Measurements from ENCODE around the gene FREM3.

The FREM3 gene

GRCh38 chr4:143658336-143658735 is 42.1 kb downstream of the FREM3 start:
- DNase-seq, result no peak

GRCh38 chr4:143654571-143654970 is 45.9 kb downstream of the FREM3 start:
- DNase-seq, result no peak

GRCh38 chr4:143653031-143653430 is 47.4 kb downstream of the FREM3 start:
- DNase-seq, result no peak

- no peak for DNase-seq
Measured at GRCh38 chr4:143643399-143643798, 57.1 kb downstream of the FREM3 start.

GRCh38 chr4:143642611-143643010 is 57.9 kb downstream of the FREM3 start:
- no peak for DNase-seq

- DNase-seq, result no peak
Measured at GRCh38 chr4:143641361-143641760, 59.1 kb downstream of the FREM3 start.

GRCh38 chr4:143634763-143635162 is 65.7 kb downstream of the FREM3 start:
- DNase-seq, result no peak

- no peak for DNase-seq
Measured at GRCh38 chr4:143633833-143634232, 66.6 kb downstream of the FREM3 start.

- DNase-seq, result no peak
Measured at GRCh38 chr4:143626134-143626911, 74.2 kb downstream of the FREM3 start.

- DNase-seq, result no peak
Measured at GRCh38 chr4:143625632-143626031, 74.8 kb downstream of the FREM3 start.

GRCh38 chr4:143623896-143624295 is 76.6 kb downstream of the FREM3 start:
- DNase-seq, result no peak

- DNase-seq, result no peak
Measured at GRCh38 chr4:143618811-143619210, 81.7 kb downstream of the FREM3 start.

GRCh38 chr4:143617994-143618679 is 82.3 kb downstream of the FREM3 start:
- no peak for DNase-seq

GRCh38 chr4:143616771-143617170 is 83.7 kb downstream of the FREM3 start:
- no peak for DNase-seq

GRCh38 chr4:143609492-143609891 is 91.0 kb downstream of the FREM3 start:
- DNase-seq, result no peak

GRCh38 chr4:143606480-143606879 is 94.0 kb downstream of the FREM3 start:
- no peak for DNase-seq

- DNase-seq, result no peak
Measured at GRCh38 chr4:143599827-143600226, 100.6 kb downstream of the FREM3 start.

- DNase-seq, result no peak
Measured at GRCh38 chr4:143598816-143599215, 101.7 kb downstream of the FREM3 start.

GRCh38 chr4:143597276-143597675 is 103.2 kb downstream of the FREM3 start:
- DNase-seq, result no peak

- no peak for DNase-seq
Measured at GRCh38 chr4:143587703-143588102, 112.8 kb downstream of the FREM3 start.

GRCh38 chr4:143586080-143586479 is 114.4 kb downstream of the FREM3 start:
- DNase-seq, result no peak

- DNase-seq, result no peak
Measured at GRCh38 chr4:143585548-143585947, 114.9 kb downstream of the FREM3 start.

- no peak for DNase-seq
Measured at GRCh38 chr4:143581331-143581946, 119.0 kb downstream of the FREM3 start.

GRCh38 chr4:143575331-143575730 is 125.1 kb downstream of the FREM3 start:
- DNase-seq, result no peak
